Stimulated activated CD8-positive, alpha-beta memory T cell treated with anti-CD3 and anti-CD28 coated beads, Interleukin-7, amount 100 ng/mL, for 48 hours (primary cell): ENCODE measurements around the gene FOXN3.

Source experiments
- DNase-seq, 2 donors: peaks; one replicate each; pipeline ENCODE4 v3.0.0-alpha.2; 2020; ENCODE audit warnings: low read depth in 1 of 2; ENCODE audit errors: extremely low read depth in 1 of 2

Gene FOXN3

GRCh38 chr14:89239023-89239422, 178.0 kb downstream of the FOXN3 start:
- DNase-seq: no peak

- DNase-seq: no peak
Observed at GRCh38 chr14:89237921-89238529, 179.0 kb downstream of the FOXN3 start.

- no peak for DNase-seq
Observed at GRCh38 chr14:89236851-89237250, 180.2 kb downstream of the FOXN3 start.

GRCh38 chr14:89233184-89233583, 183.8 kb downstream of the FOXN3 start:
- DNase-seq: no peak

- no peak for DNase-seq
Observed at GRCh38 chr14:89232265-89233070, 184.6 kb downstream of the FOXN3 start.

GRCh38 chr14:89231426-89232113, 185.5 kb downstream of the FOXN3 start:
- no peak for DNase-seq

- no peak for DNase-seq
Observed at GRCh38 chr14:89228921-89229639, 188.0 kb downstream of the FOXN3 start.

- no peak for DNase-seq
Observed at GRCh38 chr14:89227496-89227836, 189.6 kb downstream of the FOXN3 start.

- DNase-seq: no peak
Observed at GRCh38 chr14:89226801-89227495, 190.1 kb downstream of the FOXN3 start.

- DNase-seq: no peak
Observed at GRCh38 chr14:89225607-89226006, 191.4 kb downstream of the FOXN3 start.

DNA sequence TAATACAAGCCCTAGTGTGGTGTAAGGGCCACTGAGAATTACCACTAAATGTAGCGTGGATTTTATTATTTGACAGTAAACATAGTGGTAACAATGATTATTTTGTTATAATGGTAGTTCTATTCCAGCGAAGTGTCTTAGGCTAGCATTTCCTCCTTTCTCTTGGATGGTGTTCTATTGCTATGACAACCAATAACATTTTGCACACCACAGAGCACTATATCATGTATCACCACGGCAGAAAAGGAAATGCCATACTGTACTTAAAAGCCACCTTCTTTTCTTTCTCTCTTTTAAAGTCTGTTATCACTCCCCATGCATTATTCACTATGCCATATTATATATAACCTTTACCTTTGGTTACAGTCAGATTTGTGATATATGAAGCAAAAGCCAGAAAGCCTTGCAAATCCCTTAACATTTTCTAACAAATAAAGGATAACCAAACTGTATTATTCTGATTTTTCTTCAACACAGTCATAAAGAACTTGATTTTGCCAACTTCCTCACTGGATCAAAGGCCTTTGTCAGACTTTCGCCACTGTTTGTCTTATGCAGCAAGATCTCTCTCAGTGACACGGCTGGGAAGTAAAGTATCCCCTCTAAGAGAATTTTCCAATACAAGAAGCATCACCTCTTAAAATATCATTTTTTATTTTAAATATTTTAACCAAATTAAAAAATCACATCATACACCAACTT, 195.8 kb downstream of the FOXN3 start:
- DNase-seq: no peak

- DNase-seq: no peak
Observed at GRCh38 chr14:89219051-89219450, 198.0 kb downstream of the FOXN3 start.

- DNase-seq: no peak
Observed at GRCh38 chr14:89217891-89218290, 199.1 kb downstream of the FOXN3 start.

GRCh38 chr14:89215531-89215930, 201.5 kb downstream of the FOXN3 start:
- DNase-seq: no peak

- no peak for DNase-seq
Observed at GRCh38 chr14:89215114-89215513, 201.9 kb downstream of the FOXN3 start.

DNA sequence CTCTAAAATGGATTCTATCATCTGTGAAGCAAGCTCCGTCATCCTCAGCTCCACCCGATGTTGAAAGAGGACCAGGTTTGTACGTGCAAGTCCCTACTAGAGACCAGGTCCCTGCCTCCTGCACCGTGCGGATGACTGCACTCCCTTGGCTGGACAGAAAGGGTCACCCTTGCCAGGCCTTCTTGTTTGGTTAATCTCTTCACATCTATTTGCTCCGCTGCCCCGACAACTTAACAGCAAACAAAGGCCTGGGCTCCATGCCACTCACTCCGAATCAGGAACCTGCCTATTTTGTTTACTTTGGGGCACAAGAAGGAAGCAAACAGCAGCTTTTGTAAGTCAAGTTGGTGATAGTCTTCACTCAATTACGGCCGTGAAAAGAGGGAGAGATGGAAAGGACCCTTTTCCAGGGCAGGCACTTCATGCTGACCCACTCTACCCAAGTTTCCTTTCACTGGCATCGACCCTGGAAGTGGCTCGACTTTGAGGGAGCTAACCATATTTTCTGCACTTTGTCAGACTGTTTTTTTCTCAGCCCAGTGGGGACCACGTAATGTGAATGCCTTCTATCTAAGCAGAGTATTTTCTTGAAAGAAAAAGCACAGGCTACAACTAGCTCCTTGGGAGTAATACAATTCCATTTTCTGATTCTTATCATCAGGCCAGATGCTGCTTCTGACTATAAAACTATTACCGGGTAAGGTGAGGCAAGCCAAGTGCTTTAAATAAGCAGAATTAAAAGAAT, 202.6 kb downstream of the FOXN3 start:
- DNase-seq: no peak

- no peak for DNase-seq
Observed at GRCh38 chr14:89212386-89213235, 204.4 kb downstream of the FOXN3 start.

DNA sequence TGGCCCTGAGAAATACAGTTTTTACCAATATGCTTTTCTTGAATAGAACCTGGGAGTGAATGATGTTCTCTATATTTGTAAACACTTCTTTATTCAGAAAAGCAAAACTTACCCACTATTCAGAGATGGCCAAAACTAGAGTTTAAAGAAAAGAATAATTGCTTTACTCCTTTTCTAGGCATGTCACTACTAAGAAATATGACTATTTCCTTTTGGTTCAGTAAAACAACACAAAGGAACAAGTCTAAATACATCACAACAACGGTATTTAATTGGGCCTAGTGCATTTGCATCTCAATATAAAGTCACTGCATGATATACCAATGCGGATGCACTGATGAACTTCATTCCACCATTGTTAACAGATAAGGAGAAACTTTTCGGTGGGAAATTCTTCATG, 207.5 kb downstream of the FOXN3 start:
- no peak for DNase-seq

- DNase-seq: no peak
Observed at GRCh38 chr14:89207925-89208328, 209.1 kb downstream of the FOXN3 start.
